IMR-90 (cell line): Measurements from ENCODE around the gene ARMC6. TPM values are rescaled to one million over a fixed set of nuclear protein-coding genes. Genes with fewer than 3 reads are reported as not detected.
A peak's percentile ranks its signal among the peaks of the same experiment; 100 is the strongest.

Source experiments
- ATAC-seq: fragments of 200-7000 bp; cut with Tn5 transposase; 2 replicates; pipeline ENCODE4 v1.9.1; 2020; ENCODE audit warnings: low read depth, mild to moderate bottlenecking, moderate library complexity
- BruUV-seq: library from RNA; stranded (reverse); fragments of 400-500 nt; replicated peaks from 2 replicates; lab custom pipeline; 2021; lab: Mats Ljungman, UMichigan
- CTCF ChIA-PET: fragments of 300-600 bp; formaldehyde crosslinking; extraction: SDS; loops from one replicate; lab custom pipeline; 2021; ENCODE audit warnings: antibody characterized with exemption; lab: Yijun Ruan, JAX
- POLR2A ChIA-PET: fragments of 300-600 bp; sonication (Branson Sonifier 250); formaldehyde crosslinking; loops from one replicate; lab custom pipeline; 2022; ENCODE audit warnings: antibody characterized with exemption; ENCODE audit not compliant: unreplicated experiment; lab: Charles Lee
- DNase-seq: peaks from one replicate; pipeline ENCODE4 v3.0.0; 2013
- H2AFZ ChIP-seq: replicated peaks from 2 replicates; pipeline ENCODE3; 2013; ENCODE audit warnings: low read length, mild to moderate bottlenecking; ENCODE audit not compliant: poor library complexity
- H2AK5ac ChIP-seq: 2 replicates; pipeline ENCODE4 v1.6.1; 2013; ENCODE audit warnings: low read depth, low read length, inconsistent platforms
- H2AK9ac ChIP-seq: replicated peaks from 2 replicates; pipeline ENCODE3; 2013; ENCODE audit warnings: mild to moderate bottlenecking, low read depth, low read length, moderate library complexity; ENCODE audit not compliant: poor library complexity
- H2BK120ac ChIP-seq: 2 replicates; pipeline ENCODE4 v1.6.1; 2013; ENCODE audit warnings: low read depth, low read length, inconsistent platforms
- H2BK15ac ChIP-seq: 3 replicates; pipeline ENCODE4 v1.6.1; 2013; ENCODE audit warnings: low read depth, low read length, inconsistent platforms
- H2BK20ac ChIP-seq: 2 replicates; pipeline ENCODE4 v1.6.1; 2013; ENCODE audit warnings: low read depth, mild to moderate bottlenecking, inconsistent platforms, low read length, moderate library complexity
- H2BK5ac ChIP-seq: 2 replicates; pipeline ENCODE4 v1.6.1; 2013; ENCODE audit warnings: mild to moderate bottlenecking, low read depth, low read length, inconsistent platforms; ENCODE audit not compliant: poor library complexity, severe bottlenecking
- H3K14ac ChIP-seq: replicated peaks from 2 replicates; pipeline ENCODE4 v1.6.1; 2013; ENCODE audit warnings: low read depth, low read length, inconsistent platforms
- H3K18ac ChIP-seq: 2 replicates; pipeline ENCODE4 v1.6.1; 2013; ENCODE audit warnings: low read depth, low read length, control low read depth
- H3K23ac ChIP-seq: 2 replicates; pipeline ENCODE4 v1.6.1; 2013; ENCODE audit warnings: low read depth, low read length, inconsistent platforms
- H3K27ac ChIP-seq: 2 replicates; pipeline ENCODE4 v1.5.1; 2013; ENCODE audit warnings: mild to moderate bottlenecking, control low read depth, low read length; ENCODE audit not compliant: insufficient read depth
- H3K27me3 ChIP-seq: 2 replicates; pipeline ENCODE4 v1.6.1; 2013; ENCODE audit warnings: low read length; ENCODE audit not compliant: control insufficient read depth, insufficient read depth
- H3K36me3 ChIP-seq: 2 replicates; pipeline ENCODE4 v1.6.1; 2013; ENCODE audit warnings: low read length, mixed read lengths; ENCODE audit not compliant: control insufficient read depth, insufficient read depth
- H3K4ac ChIP-seq: 2 replicates; pipeline ENCODE4 v1.6.1; 2013; ENCODE audit warnings: low read depth, low read length, inconsistent platforms
- H3K4me1 ChIP-seq: 2 replicates; pipeline ENCODE4 v1.6.1; 2013; ENCODE audit warnings: low read length, mixed read lengths; ENCODE audit not compliant: control insufficient read depth, insufficient read depth
- H3K4me2 ChIP-seq: 2 replicates; pipeline ENCODE4 v1.6.1; 2013; ENCODE audit warnings: low read depth, mild to moderate bottlenecking, control low read depth, low read length, moderate library complexity
- H3K4me3 ChIP-seq: 2 replicates; pipeline ENCODE4 v1.5.1; 2013; ENCODE audit warnings: low read depth, mild to moderate bottlenecking, control low read depth, low read length, moderate library complexity; ENCODE audit not compliant: insufficient read depth
- H3K56ac ChIP-seq: 2 replicates; pipeline ENCODE4 v1.6.1; 2013; ENCODE audit warnings: low read length, inconsistent platforms; ENCODE audit not compliant: insufficient read depth; ENCODE audit errors: extremely low read depth
- H3K79me1 ChIP-seq, 2 experiments: 2 replicates each; pipeline ENCODE4 v1.6.1; 2013; ENCODE audit warnings: low read length in 2 of 2, inconsistent platforms in 1 of 2, low read depth in 1 of 2
- H3K9ac ChIP-seq: 2 replicates; pipeline ENCODE4 v1.6.1; 2013; ENCODE audit warnings: low read depth, low read length, control low read depth
- H3K9me1 ChIP-seq: 2 replicates; pipeline ENCODE4 v1.6.1; 2013; ENCODE audit warnings: low read length, inconsistent platforms; ENCODE audit not compliant: insufficient read depth
- H3K9me3 ChIP-seq: 2 replicates; pipeline ENCODE4 v1.6.1; 2013; ENCODE audit warnings: low read length; ENCODE audit not compliant: control insufficient read depth, insufficient read depth
- H4K20me1 ChIP-seq: 2 replicates; pipeline ENCODE4 v1.6.1; 2013; ENCODE audit warnings: low read length, inconsistent platforms; ENCODE audit not compliant: insufficient read depth
- H4K5ac ChIP-seq: 2 replicates; pipeline ENCODE4 v1.6.1; 2013; ENCODE audit warnings: mild to moderate bottlenecking, low read depth, low read length, control low read depth
- H4K8ac ChIP-seq, 2 experiments: 2 replicates each; pipeline ENCODE4 v1.6.1; 2013; ENCODE audit warnings: low read depth in 2 of 2, low read length in 2 of 2, control low read depth in 1 of 2, inconsistent platforms in 1 of 2
- H4K91ac ChIP-seq: 2 replicates; pipeline ENCODE4 v1.6.1; 2013; ENCODE audit warnings: low read depth, low read length, inconsistent platforms; ENCODE audit not compliant: insufficient read depth
- BHLHE40 ChIP-seq: fragments of 150-350 bp; IDR thresholded peaks from 2 replicates; pipeline ENCODE4 v1.6.1; 2016; ENCODE audit warnings: mild to moderate bottlenecking, low read depth, low read length
- MAFK ChIP-seq: IDR thresholded peaks from 2 replicates; pipeline ENCODE4 v1.6.1; 2012; ENCODE audit warnings: low read depth, low read length, improper control_type of control experiment
- POLR2A ChIP-seq: IDR thresholded peaks from 2 replicates; pipeline ENCODE4 v1.6.1; 2012; ENCODE audit warnings: mild to moderate bottlenecking, low read depth, low read length
- RAD21 ChIP-seq: IDR thresholded peaks from 2 replicates; pipeline ENCODE4 v1.6.1; 2012; ENCODE audit warnings: low read length, improper control_type of control experiment
- RCOR1 ChIP-seq: IDR thresholded peaks from 2 replicates; pipeline ENCODE4 v1.6.1; 2012; ENCODE audit warnings: mild to moderate bottlenecking, low read length, improper control_type of control experiment; ENCODE audit not compliant: insufficient replicate concordance
- WGBS, 2 experiments: methylation state at CpG; one replicate each; pipeline versions ENCODE4 v1.1.5 to v1.1.7; 2013; ENCODE audit warnings: missing lambda C conversion rate in 2 of 2; ENCODE audit not compliant: insufficient read length in 1 of 2; ENCODE audit errors: extremely low coverage in 2 of 2; 5-methylcytosine and 5-hydroxymethylcytosine counted together
- dilution Hi-C: fragments of 300-500 bp; cut with HindIII; formaldehyde crosslinking; loops from one replicate; pipeline ENCODE4 v1.14.3; 2018; ENCODE audit warnings: low sequenced_read_pairs; ENCODE audit not compliant: unreplicated experiment
- in situ Hi-C: fragments of 300-500 bp; cut with MboI; formaldehyde crosslinking; loops from 3 replicates; pipeline ENCODE4 v1.14.3; 2019; ENCODE audit warnings: low sequenced_read_pairs, inconsistent platforms, mixed read lengths
- intact Hi-C: fragments of 100-400 bp; cut with micrococcal nuclease; formaldehyde crosslinking; loops from 2 replicates; pipeline ENCODE4 v1.10.0; 2022
- polyA plus RNA-seq, 3 experiments: library from polyadenylated mRNA; depleted of rRNA; stranded (reverse); fragments of >200 nt; gene quantifications; 2 replicates each; pipeline ENCODE4 v1.2.3, GENCODE V29; 2012; ENCODE audit warnings: low replicate concordance in 1 of 3
- total RNA-seq: library from RNA; depleted of rRNA; stranded (reverse); fragments of >200 nt; gene quantifications from 2 replicates; pipeline ENCODE4 v1.2.3, GENCODE V29; 2012

The ARMC6 gene
- total and polyA plus RNA-seq, 2 of the 4 experiments (the other 2 are of a cell fraction): 41.5 to 52.7 TPM

GRCh38 chr19:19039901-19040300 is 6.5 kb downstream of the ARMC6 start:
- H2AK5ac ChIP-seq: no peak overlapping the region
- H3K56ac ChIP-seq: no peak overlapping the region
- no peak overlapping the region for H3K4ac ChIP-seq
- no peak overlapping the region for H3K4me3 ChIP-seq
- H3K4me2 ChIP-seq: no peak overlapping the region
- H3K18ac ChIP-seq: no peak overlapping the region
- H3K36me3 ChIP-seq: peaks cover 13% of the 10 kb centered on the region
- POLR2A ChIA-PET: no interaction called here
- CTCF ChIA-PET: interaction anchor here (0.6 to 1.1 kb wide), 3 partner anchors 24 to 450 kb away, joined by 3 to 6 read pairs (median 3); partner anchors contain the start of gene SLC25A42
- H3K79me1 ChIP-seq: peaks cover 53 to 73% of the 10 kb centered on the region in 2 experiments
- peaks cover 11% of the 10 kb centered on the region for H3K9me1 ChIP-seq
- H2BK15ac ChIP-seq: no peak overlapping the region
- TF ChIP-seq MAFK (no peak), POLR2A (no peak), BHLHE40 (no peak), RAD21 (no peak), RCOR1 (no peak)
- H2AFZ ChIP-seq: no peak overlapping the region
- no peak overlapping the region for H3K27ac ChIP-seq
- in situ Hi-C loops: no loop called here
- peak overlapping the region; percentile 20 for H2AK9ac ChIP-seq
- no peaks in the 10 kb centered on the region; the same call in 1 of the 2 replicates for H3K9me3 ChIP-seq
- H2BK20ac ChIP-seq: no peak overlapping the region
- DNase-seq (no peak), ATAC-seq (no peak)
- H3K23ac ChIP-seq: no peak overlapping the region; the same call in 1 of the 2 replicates
- H2BK120ac ChIP-seq: no peak overlapping the region
- dilution Hi-C loops: no loop called here
- H4K8ac ChIP-seq: no peak overlapping the region
- H3K14ac ChIP-seq: no peak overlapping the region
- H4K91ac ChIP-seq: no peak overlapping the region
- H3K9ac ChIP-seq: no peak overlapping the region
- H3K27me3 ChIP-seq: no peaks in the 10 kb centered on the region
- intact Hi-C loops: no loop called here
- WGBS, 2 experiments: 87% methylated on average over 3 of the region's 4 CpGs; no CpG with 5 or more reads in 1 of the 2 experiments
- no TSS peak for BruUV-seq
- peaks cover 11% of the 10 kb centered on the region for H4K20me1 ChIP-seq
- no peak overlapping the region for H4K5ac ChIP-seq
- H3K4me1 ChIP-seq: peaks cover 4% of the 10 kb centered on the region; the same call in 1 of the 2 replicates
- no peak overlapping the region for H2BK5ac ChIP-seq
